Esophagus mucosa (tissue), 1 donor: ENCODE data around the gene AP2A2. TPM values are rescaled to one million over a fixed set of nuclear protein-coding genes. Genes with fewer than 3 reads are reported as not detected.

Experiments used
- ATAC-seq: fragments of 200-7000 bp; cut with Tn5 transposase; one replicate; pipeline ENCODE4 v1.9.1; 2020
- total RNA-seq: library from RNA; stranded (reverse); gene quantifications from one replicate; pipeline ENCODE4 v1.2.4, GENCODE V29; 2023
- donor health status: DM: yes; HTN: yes; CAD: no.

The AP2A2 gene
- total RNA-seq, 1 donor from 2014 or later: 34.9 TPM

GRCh38 chr11:899724-900123 is 25.9 kb upstream of the AP2A2 start:
- ATAC-seq: no peak

GRCh38 chr11:900545-900944 is 25.1 kb upstream of the AP2A2 start:
- no peak for ATAC-seq

- peak; percentile 59 for ATAC-seq
These were observed 24.1 kb upstream of the AP2A2 start for GRCh38 chr11:901452-902061.

GRCh38 chr11:904380-904779 is 21.3 kb upstream of the AP2A2 start:
- no peak for ATAC-seq

GRCh38 chr11:905952-906351 is 19.7 kb upstream of the AP2A2 start:
- ATAC-seq: no peak

GRCh38 chr11:907668-908067 is 18.0 kb upstream of the AP2A2 start:
- ATAC-seq: no peak

GRCh38 chr11:908273-908672 is 17.4 kb upstream of the AP2A2 start:
- no peak for ATAC-seq

GRCh38 chr11:909406-909805 is 16.3 kb upstream of the AP2A2 start:
- no peak for ATAC-seq

GRCh38 chr11:910044-910588 is 15.6 kb upstream of the AP2A2 start:
- ATAC-seq: peak; percentile 27

GRCh38 chr11:910589-911030 is 15.1 kb upstream of the AP2A2 start, which contains the start of gene CHID1:
Gene CHID1 (minus strand): TSS chr11:910810. CDS start chr11:904816, 5,994 bp downstream.
- peak; percentile 95 for ATAC-seq

GRCh38 chr11:911031-911889 is 14.4 kb upstream of the AP2A2 start:
- peak; percentile 22 for ATAC-seq

- no peak for ATAC-seq
These were observed 13.8 kb upstream of the AP2A2 start for GRCh38 chr11:911890-912219.

GRCh38 chr11:912266-912665 is 13.4 kb upstream of the AP2A2 start:
- no peak for ATAC-seq

GRCh38 chr11:913043-913442 is 12.6 kb upstream of the AP2A2 start:
- ATAC-seq: no peak

- no peak for ATAC-seq
These were observed 11.5 kb upstream of the AP2A2 start for GRCh38 chr11:914204-914603.

GRCh38 chr11:914747-915501 is 10.7 kb upstream of the AP2A2 start:
- no peak for ATAC-seq

GRCh38 chr11:917426-917825 is 8.2 kb upstream of the AP2A2 start:
- no peak for ATAC-seq

GRCh38 chr11:921921-922678 is 3.6 kb upstream of the AP2A2 start:
- no peak for ATAC-seq

- no peak for ATAC-seq
These were observed 1.8 kb upstream of the AP2A2 start for GRCh38 chr11:923691-924405.

- ATAC-seq: peak; percentile 6
These were observed 1.1 kb upstream of the AP2A2 start for GRCh38 chr11:924406-925157.

GRCh38 chr11:925158-925495 is 543 bp upstream of the AP2A2 start:
- peak; percentile 8 for ATAC-seq
